Measurements from ENCODE around the gene GRIK4.

- no peak for TF ChIP-seq CTCF (IDR thresholded peaks at IDR 0.05)
- TF ChIP-seq USF2 (IDR thresholded peaks at IDR 0.05; ENCODE audit: borderline replicate concordance, low read depth, low read length): no peak
- no peak for TF ChIP-seq EP300 (IDR thresholded peaks at IDR 0.05; ENCODE audit: borderline replicate concordance in 1 of 2, low read depth in 1 of 2, low read length in 1 of 2)
- TF ChIP-seq SMC3 (IDR thresholded peaks at IDR 0.05; ENCODE audit: low read depth, low read length): no peak
- no peak for TF ChIP-seq MAX (IDR thresholded peaks at IDR 0.05; ENCODE audit: low read depth)
- no peak for TF ChIP-seq EZH2phosphoT487 (IDR thresholded peaks at IDR 0.05; ENCODE audit: borderline replicate concordance, low read depth)
Measured at GRCh38 chr11:120969993-120970392, 458.4 kb downstream of the GRIK4 start.

Data from SK-N-SH (cell line).